ENCODE results near the gene STUB1. TPM values are rescaled to one million over a fixed set of nuclear protein-coding genes. Genes with fewer than 3 reads are reported as not detected.

STUB1 gene
- 100 to 1,000 TPM; 101 to 147 (median 116) TPM for total RNA-seq
- 100 to 1,000 TPM in 1 of 2 donors, 10 to 100 TPM in 1; 92.7 to 165 TPM for polyA plus RNA-seq
- long read RNA-seq, donor 1, transcript STUB1-201 (7 exons, 1,472 nt), result major isoform, 332 of 382 reads
- long read RNA-seq, donor 1, partial matches to known transcripts, result 16 of 382 reads
- long read RNA-seq, donor 1, other reads (novel, unspliced or antisense), result 29 of 382 reads
- long read RNA-seq, donor 2, transcript STUB1-201 (7 exons, 1,472 nt), result major isoform, 275 of 310 reads
- long read RNA-seq, donor 2, partial matches to known transcripts, result 10 of 310 reads
- long read RNA-seq, donor 2, other reads (novel, unspliced or antisense), result 24 of 310 reads
- long read RNA-seq, donor 3, transcript STUB1-201 (7 exons, 1,472 nt), result major isoform, 12 of 19 reads
- long read RNA-seq, donor 3, partial matches to known transcripts, result 7 of 19 reads
- long read RNA-seq, donor 3, other reads (novel, unspliced or antisense), result 0 of 19 reads

DNA sequence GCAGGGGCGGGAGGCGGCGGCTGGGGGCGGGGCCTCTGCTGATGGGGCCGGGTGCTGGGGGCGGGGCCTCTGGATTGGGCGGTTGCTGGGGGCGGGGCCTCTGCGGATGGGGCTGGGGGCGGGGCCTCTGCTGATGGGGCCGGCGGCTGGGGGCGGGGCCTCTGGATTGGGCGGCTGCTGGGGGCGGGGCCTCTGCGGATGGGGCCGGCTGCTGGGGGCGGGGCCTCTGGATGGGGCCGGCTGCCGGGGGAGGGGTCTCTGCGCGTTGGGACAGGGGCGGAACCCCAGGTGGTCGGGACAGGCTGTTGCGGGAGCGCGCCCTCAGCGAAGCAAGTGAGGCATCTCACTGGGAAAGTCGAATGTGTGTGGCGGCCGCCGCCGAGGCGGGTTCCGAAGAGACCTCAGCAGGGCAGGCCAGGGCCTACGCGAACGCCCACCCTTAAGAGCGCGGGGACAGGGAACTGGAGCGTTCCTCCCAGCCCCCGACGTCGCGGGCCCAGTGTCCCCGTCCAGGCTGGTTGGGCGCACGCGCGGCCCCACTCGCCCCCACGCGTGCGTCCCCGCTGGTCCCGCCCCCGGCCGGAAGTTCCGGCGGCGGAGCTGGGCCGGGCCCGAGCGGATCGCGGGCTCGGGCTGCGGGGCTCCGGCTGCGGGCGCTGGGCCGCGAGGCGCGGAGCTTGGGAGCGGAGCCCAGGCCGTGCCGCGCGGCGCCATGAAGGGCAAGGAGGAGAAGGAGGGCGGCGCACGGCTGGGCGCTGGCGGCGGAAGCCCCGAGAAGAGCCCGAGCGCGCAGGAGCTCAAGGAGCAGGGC lies at the start of gene STUB1:
Gene STUB1 (plus strand): TSS at position 597 of the 811 bp plus-strand sequence. CDS start 116 bp downstream, at position 713.
- DNase-seq, result peak; percentile 90
- peak; percentile 63 to 82 (median 70) for ATAC-seq
- Histone ChIP-seq H3K27ac (peak within 1 kb of the TSS; percentile 66 to 99 (median 96)), H3K36me3 (peaks cover 0 to 24% (median 18%) of the 10 kb centered on the region in 9 donors), H3K4me1 (peaks cover 30 to 60% (median 49%) of the 10 kb centered on the region in 9 donors), H3K9me3 (no peaks in the 10 kb centered on the region), H3K27me3 (peaks cover 0 to 22% (median 0%) of the 10 kb centered on the region in 7 donors), H3K4me3 (peak within 1 kb of the TSS; percentile 50 to 95 (median 71))
- WGBS, 2 donors, result 1% methylated on average over 74 to 91 of the region's 91 CpGs
- TF ChIP-seq, protein P1, sequence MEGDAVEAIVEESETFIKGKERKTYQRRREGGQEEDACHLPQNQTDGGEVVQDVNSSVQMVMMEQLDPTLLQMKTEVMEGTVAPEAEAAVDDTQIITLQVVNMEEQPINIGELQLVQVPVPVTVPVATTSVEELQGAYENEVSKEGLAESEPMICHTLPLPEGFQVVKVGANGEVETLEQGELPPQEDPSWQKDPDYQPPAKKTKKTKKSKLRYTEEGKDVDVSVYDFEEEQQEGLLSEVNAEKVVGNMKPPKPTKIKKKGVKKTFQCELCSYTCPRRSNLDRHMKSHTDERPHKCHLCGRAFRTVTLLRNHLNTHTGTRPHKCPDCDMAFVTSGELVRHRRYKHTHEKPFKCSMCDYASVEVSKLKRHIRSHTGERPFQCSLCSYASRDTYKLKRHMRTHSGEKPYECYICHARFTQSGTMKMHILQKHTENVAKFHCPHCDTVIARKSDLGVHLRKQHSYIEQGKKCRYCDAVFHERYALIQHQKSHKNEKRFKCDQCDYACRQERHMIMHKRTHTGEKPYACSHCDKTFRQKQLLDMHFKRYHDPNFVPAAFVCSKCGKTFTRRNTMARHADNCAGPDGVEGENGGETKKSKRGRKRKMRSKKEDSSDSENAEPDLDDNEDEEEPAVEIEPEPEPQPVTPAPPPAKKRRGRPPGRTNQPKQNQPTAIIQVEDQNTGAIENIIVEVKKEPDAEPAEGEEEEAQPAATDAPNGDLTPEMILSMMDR (IDR thresholded peaks at IDR 0.05), result no peak
- intact Hi-C loops (cut with DNase I), result loop anchor here in 1 of 10 donors (2.0 kb wide), 1 partner anchor 41 kb away; the partner anchor contains the start of gene ANTKMT

DNA sequence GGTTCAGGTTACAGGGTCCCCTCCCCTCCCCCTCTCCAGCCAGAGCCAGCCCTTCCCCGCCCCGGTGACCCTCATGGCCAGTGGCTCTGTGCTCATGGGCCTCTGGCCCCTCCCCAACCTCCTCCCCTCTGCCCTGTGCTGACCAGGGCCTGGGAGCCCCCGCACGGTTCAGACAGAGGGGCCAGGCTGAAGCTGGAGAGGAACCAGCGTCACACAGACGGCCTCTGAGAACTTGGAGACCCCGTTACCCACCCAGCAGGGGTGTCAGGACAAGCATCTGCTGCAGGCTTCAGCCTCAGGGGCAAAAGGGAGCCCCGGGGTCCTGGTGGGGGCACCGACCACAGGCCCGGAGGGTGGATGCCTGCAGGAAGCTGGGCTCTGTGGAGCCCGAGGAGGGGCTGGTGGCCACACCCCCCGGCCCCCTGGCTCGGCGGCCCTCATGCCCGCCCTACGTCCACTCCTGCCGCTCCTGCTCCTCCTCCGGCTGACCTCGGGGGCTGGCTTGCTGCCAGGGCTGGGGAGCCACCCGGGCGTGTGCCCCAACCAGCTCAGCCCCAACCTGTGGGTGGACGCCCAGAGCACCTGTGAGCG lies 49.3 kb upstream of the STUB1 start, which contains the start of gene WFIKKN1:
Gene WFIKKN1 (plus strand): TSS at position 171 of the 591 bp plus-strand sequence. CDS start 269 bp downstream, at position 440.
- 4 to 6% methylated on average over 23 of the region's 23 CpGs for WGBS, 2 donors
- H3K27ac ChIP-seq, result peak within 1 kb of the TSS in 4 of 10 donors; percentile 1 to 31 (median 12)
- no peaks in the 10 kb centered on the region for H3K27me3 ChIP-seq
- H3K4me3 ChIP-seq, result no peak within 1 kb of the TSS
- peaks cover 22 to 40% (median 34%) of the 10 kb centered on the region in 9 donors for H3K4me1 ChIP-seq
- intact Hi-C loops (cut with DNase I), result loop anchor here in 1 of 10 donors (5.0 kb wide), 1 partner anchor 39 kb away; the partner anchor contains the start of gene RAB40C
- H3K9me3 ChIP-seq, result no peaks in the 10 kb centered on the region
- DNase-seq (no peak), ATAC-seq (peak in 1 of 8 donors; percentile 2)
- H3K36me3 ChIP-seq, result peaks cover 0 to 53% (median 9%) of the 10 kb centered on the region in 9 donors
- TF ChIP-seq, protein P1 (IDR thresholded peaks at IDR 0.05), result no peak

DNA sequence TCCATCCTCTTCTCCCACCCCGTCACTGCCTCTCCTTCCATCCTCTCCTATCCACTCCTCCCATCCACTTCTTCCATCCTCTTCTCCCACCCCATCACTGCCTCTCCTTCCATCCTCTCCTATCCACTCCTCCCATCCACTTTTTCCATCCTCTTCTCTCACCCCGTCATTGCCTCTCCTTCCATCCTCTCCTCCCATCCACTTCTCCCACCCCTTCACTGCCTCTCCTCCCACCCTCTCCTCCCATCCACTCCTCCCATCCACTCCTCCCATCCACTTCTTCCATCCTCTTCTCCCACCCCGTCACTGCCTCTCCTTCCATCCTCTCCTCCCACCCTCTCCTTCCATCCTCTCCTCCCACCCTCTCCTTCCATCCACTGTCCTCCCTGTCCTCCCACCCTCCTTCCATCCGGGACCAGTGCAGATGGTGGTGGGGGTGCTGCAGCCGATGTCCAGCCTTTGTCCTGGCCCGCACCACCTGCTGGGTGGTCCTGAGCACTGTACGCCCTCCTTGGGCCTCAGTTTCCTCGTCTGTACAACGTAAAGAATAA lies 48.3 kb upstream of the STUB1 start:
- peaks cover 0 to 43% (median 8%) of the 10 kb centered on the region in 9 donors for H3K36me3 ChIP-seq
- WGBS, 2 donors, result 54 to 57% methylated on average over 8 to 9 of the region's 9 CpGs
- H3K27ac ChIP-seq, result no peak overlapping the region
- DNase-seq (no peak), ATAC-seq (no peak)
- intact Hi-C loops (cut with DNase I), result loop anchor here in 1 of 10 donors (5.0 kb wide), 1 partner anchor 40 kb away; the partner anchor contains the start of gene RAB40C
- H3K27me3 ChIP-seq, result no peaks in the 10 kb centered on the region
- peaks cover 22 to 41% (median 36%) of the 10 kb centered on the region in 9 donors for H3K4me1 ChIP-seq
- H3K9me3 ChIP-seq, result no peaks in the 10 kb centered on the region
- TF ChIP-seq, protein P1 (IDR thresholded peaks at IDR 0.05), result no peak
- no peak overlapping the region for H3K4me3 ChIP-seq
